ENCODE data around the gene HTR1A. TPM values are rescaled to one million over a fixed set of nuclear protein-coding genes. Genes with fewer than 3 reads are reported as not detected.

Gene HTR1A
- not detected in 2 replicates for total RNA-seq

DNA sequence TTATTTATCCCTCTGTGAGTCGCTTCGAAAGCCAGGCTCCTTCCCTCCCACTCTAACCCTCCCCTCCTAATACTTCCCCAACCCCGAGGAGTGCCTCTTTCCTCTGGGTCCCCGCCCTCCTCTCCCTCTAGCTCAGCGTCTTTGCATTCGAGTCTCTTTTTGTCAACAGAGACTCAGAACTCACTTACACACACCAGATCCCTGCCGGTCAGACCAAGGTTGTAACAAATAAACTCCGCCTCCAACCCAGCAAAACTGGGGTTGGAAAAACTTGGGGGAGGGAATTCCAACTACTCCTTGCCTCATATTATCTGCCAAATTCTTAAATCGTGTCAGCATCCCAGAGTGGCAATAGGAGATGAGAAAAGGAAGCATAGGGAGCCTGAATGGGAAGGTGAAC lies at the start of gene HTR1A:
TSS of gene HTR1A (minus strand) at position 167 of the 400 bp plus-strand sequence. CDS start 726 bp downstream, outside the sequence.

Other genes with a start within 250 kb of the HTR1A start
- gene RNF180, start 203.4 kb upstream of the HTR1A start, total RNA-seq, result 3.5 and 5.7 TPM in 2 replicates

Measured in mammary microvascular endothelial cell (primary cell).